OCI-LY7 (cell line): ENCODE results near the gene SLC1A7. TPM values are rescaled to one million over a fixed set of nuclear protein-coding genes. Genes with fewer than 3 reads are reported as not detected.

Experiments
- BruUV-seq: library from RNA; stranded (reverse); fragments of 400-500 nt; replicated peaks from 2 replicates; lab custom pipeline; 2021; lab: Mats Ljungman, UMichigan
- CTCF ChIA-PET: fragments of 300-600 bp; sonication (Branson Sonifier 250); formaldehyde crosslinking; loops from one replicate; lab custom pipeline; 2022; ENCODE audit warnings: antibody characterized with exemption; ENCODE audit not compliant: unreplicated experiment; lab: Charles Lee
- POLR2A ChIA-PET: fragments of 300-600 bp; sonication (Branson Sonifier 250); formaldehyde crosslinking; loops from one replicate; lab custom pipeline; 2022; ENCODE audit warnings: antibody characterized with exemption; lab: Charles Lee
- DNase-seq: peaks from one replicate; pipeline ENCODE4 v3.0.0-alpha.2; 2015; ENCODE audit warnings: low spot score
- H2AFZ ChIP-seq: fragments of 200-600 bp; sonication (generic), shearing (Covaris generic); 2 replicates; pipeline ENCODE4 v1.6.1; 2014; ENCODE audit warnings: mild to moderate bottlenecking, antibody characterized with exemption, low read length, moderate library complexity
- H3K27ac ChIP-seq: fragments of 200-600 bp; sonication (generic); 2 replicates; pipeline ENCODE4 v1.5.1; 2014; ENCODE audit warnings: mixed run types, low read depth, mild to moderate bottlenecking, moderate library complexity, low read length, inconsistent platforms; ENCODE audit not compliant: poor library complexity, severe bottlenecking
- H3K36me3 ChIP-seq: fragments of 200-600 bp; sonication (generic); 2 replicates; pipeline ENCODE4 v1.6.1; 2014; ENCODE audit warnings: mild to moderate bottlenecking, antibody characterized with exemption, low read length, moderate library complexity, mixed read lengths; ENCODE audit not compliant: insufficient read depth
- H3K4me1 ChIP-seq: fragments of 200-600 bp; sonication (generic); 2 replicates; pipeline ENCODE4 v1.5.1; 2014; ENCODE audit warnings: mild to moderate bottlenecking, low read length; ENCODE audit not compliant: insufficient read depth, poor library complexity, severe bottlenecking
- H3K4me2 ChIP-seq: fragments of 200-600 bp; sonication (generic); 2 replicates; pipeline ENCODE4 v1.6.1; 2014; ENCODE audit warnings: mild to moderate bottlenecking, low read length
- H3K4me3 ChIP-seq: fragments of 200-600 bp; sonication (generic); 2 replicates; pipeline ENCODE4 v1.5.1; 2014; ENCODE audit warnings: mild to moderate bottlenecking, low read depth, low read length; ENCODE audit not compliant: poor library complexity, severe bottlenecking
- H3K79me2 ChIP-seq: fragments of 200-600 bp; sonication (generic); 2 replicates; pipeline ENCODE4 v1.6.1; 2016; ENCODE audit warnings: low read depth, mild to moderate bottlenecking, low read length, moderate library complexity, mixed read lengths; ENCODE audit not compliant: insufficient read depth
- H3K9me2 ChIP-seq: fragments of 200-600 bp; sonication (generic); 2 replicates; pipeline ENCODE4 v1.6.1; 2016; ENCODE audit warnings: mild to moderate bottlenecking, low read length, mixed read lengths; ENCODE audit not compliant: insufficient read depth
- H3K9me3 ChIP-seq: fragments of 200-600 bp; sonication (generic); 2 replicates; pipeline ENCODE4 v1.6.1; 2014; ENCODE audit warnings: mild to moderate bottlenecking, mixed run types, low read length, mixed read lengths
- H4K20me1 ChIP-seq: fragments of 200-600 bp; sonication (generic); 2 replicates; pipeline ENCODE4 v1.6.1; 2014; ENCODE audit warnings: mild to moderate bottlenecking, antibody characterized with exemption, low read length, moderate library complexity, mixed read lengths; ENCODE audit not compliant: insufficient read depth
- CTCF ChIP-seq: fragments of 200-600 bp; sonication (generic); conservative IDR thresholded peaks from 2 replicates; pipeline ENCODE4 v1.5.1; 2014; ENCODE audit warnings: mild to moderate bottlenecking, antibody characterized with exemption, low read length, moderate library complexity, mixed read lengths
- EZH2phosphoT487 ChIP-seq: fragments of 200-600 bp; sonication (generic); IDR thresholded peaks from 2 replicates; pipeline ENCODE4 v1.6.1; 2018; ENCODE audit warnings: low read depth, borderline replicate concordance, mild to moderate bottlenecking, mixed run types, antibody characterized with exemption, low read length, moderate library complexity, mixed read lengths
- intact Hi-C: fragments of 100-400 bp; cut with micrococcal nuclease; formaldehyde crosslinking; loops from one replicate; pipeline ENCODE4 v1.10.0; 2022; ENCODE audit not compliant: unreplicated experiment
- total RNA-seq, 2 experiments: library from RNA; depleted of rRNA in 1 of 2; stranded (reverse); fragments of >200 nt in 1 of 2; shearing (Covaris generic) in 1 of 2; gene quantifications; 2 replicates each; pipeline ENCODE4 v1.2.3, GENCODE V29; 2014 to 2022

The SLC1A7 gene
- total RNA-seq, 2 experiments from 2014 or later = not detected

- ChIA-PET CTCF (no interaction called here), POLR2A (interaction anchor here (0.6 kb wide), 1 partner anchor 929 kb away, joined by 3 read pairs; no protein-coding TSS in a partner anchor)
- no peaks in the 10 kb centered on the region for H3K36me3 ChIP-seq
- H3K27ac ChIP-seq = no peak overlapping the region
- no peaks in the 10 kb centered on the region for H4K20me1 ChIP-seq
- no TSS peak for BruUV-seq
- H3K9me3 ChIP-seq = peaks cover 2% of the 10 kb centered on the region; the same call in 1 of the 2 replicates
- no peak for DNase-seq
- no peak overlapping the region for H3K4me2 ChIP-seq
- H3K4me1 ChIP-seq = no peaks in the 10 kb centered on the region
- H3K9me2 ChIP-seq = no peaks in the 10 kb centered on the region
- no peaks in the 10 kb centered on the region for H3K79me2 ChIP-seq
- H3K4me3 ChIP-seq = no peak overlapping the region
- intact Hi-C loops = no loop called here
- TF ChIP-seq EZH2phosphoT487 (no peak), CTCF (no peak)
- H2AFZ ChIP-seq = no peak overlapping the region
Observed at GRCh38 chr1:53090227-53091147, 52.0 kb downstream of the SLC1A7 start.

- no peak overlapping the region for H3K4me3 ChIP-seq
- ChIA-PET CTCF (no interaction called here), POLR2A (interaction anchor here (0.6 kb wide), 1 partner anchor 358 kb away, joined by 3 read pairs; no protein-coding TSS in a partner anchor)
- no peaks in the 10 kb centered on the region for H3K79me2 ChIP-seq
- no peak for DNase-seq
- H3K9me3 ChIP-seq = no peaks in the 10 kb centered on the region
- no TSS peak for BruUV-seq
- H3K4me2 ChIP-seq = no peak overlapping the region
- H3K4me1 ChIP-seq = no peaks in the 10 kb centered on the region
- intact Hi-C loops = no loop called here
- no peaks in the 10 kb centered on the region for H3K9me2 ChIP-seq
- H3K36me3 ChIP-seq = no peaks in the 10 kb centered on the region
- no peaks in the 10 kb centered on the region for H4K20me1 ChIP-seq
- no peak overlapping the region for H3K27ac ChIP-seq
- no peak overlapping the region for H2AFZ ChIP-seq
- TF ChIP-seq CTCF (no peak), EZH2phosphoT487 (no peak)
Observed at GRCh38 chr1:53089478-53090226, 52.8 kb downstream of the SLC1A7 start.
